Endothelial cell (in vitro differentiated cells): ENCODE results near the gene PARVB. TPM values are rescaled to one million over a fixed set of nuclear protein-coding genes. Genes with fewer than 3 reads are reported as not detected.

Source experiments
- DNase-seq: peaks from one replicate; pipeline ENCODE4 v3.0.0; 2021; ENCODE audit warnings: low spot score
- H3K27ac Mint-ChIP-seq: one replicate; pipeline ENCODE4 v1.8.0; 2021; ENCODE audit warnings: mixed read lengths, inconsistent platforms; ENCODE audit not compliant: unreplicated experiment
- H3K27me3 Mint-ChIP-seq: one replicate; pipeline ENCODE4 v1.8.0; 2021; ENCODE audit warnings: mild to moderate bottlenecking, moderate library complexity, mixed read lengths, inconsistent platforms; ENCODE audit not compliant: unreplicated experiment
- H3K36me3 Mint-ChIP-seq: one replicate; pipeline ENCODE4 v1.8.0; 2021; ENCODE audit warnings: mild to moderate bottlenecking, low read depth, mixed read lengths, inconsistent platforms; ENCODE audit not compliant: unreplicated experiment
- H3K4me1 Mint-ChIP-seq: one replicate; pipeline ENCODE4 v1.8.0; 2021; ENCODE audit warnings: mild to moderate bottlenecking, mixed read lengths, inconsistent platforms; ENCODE audit not compliant: unreplicated experiment
- H3K4me3 Mint-ChIP-seq: one replicate; pipeline ENCODE4 v1.8.0; 2021; ENCODE audit warnings: mild to moderate bottlenecking, mixed read lengths, inconsistent platforms; ENCODE audit not compliant: unreplicated experiment
- H3K9me3 Mint-ChIP-seq: one replicate; pipeline ENCODE4 v1.8.0; 2021; ENCODE audit warnings: mixed read lengths, inconsistent platforms; ENCODE audit not compliant: unreplicated experiment
- total RNA-seq: library from RNA; stranded (reverse); fragmentation: NEBNext Ultra II Directional; extraction: Animal tissue kit (Norgen Biotek cat#: 25700); gene quantifications from one replicate; pipeline ENCODE4 v1.2.1, GENCODE V29; 2021; ENCODE audit not compliant: unreplicated experiment
- TF ChIP-seq, protein P1 (sequence below): fragments of 200-600 bp; sonication (generic); IDR thresholded peaks from one replicate; pipeline ENCODE4 v1.5.0; 2021; ENCODE audit warnings: antibody characterized with exemption; ENCODE audit not compliant: unreplicated experiment

The PARVB gene
- total RNA-seq, 1 donor from 2014 or later: 105 TPM

DNA sequence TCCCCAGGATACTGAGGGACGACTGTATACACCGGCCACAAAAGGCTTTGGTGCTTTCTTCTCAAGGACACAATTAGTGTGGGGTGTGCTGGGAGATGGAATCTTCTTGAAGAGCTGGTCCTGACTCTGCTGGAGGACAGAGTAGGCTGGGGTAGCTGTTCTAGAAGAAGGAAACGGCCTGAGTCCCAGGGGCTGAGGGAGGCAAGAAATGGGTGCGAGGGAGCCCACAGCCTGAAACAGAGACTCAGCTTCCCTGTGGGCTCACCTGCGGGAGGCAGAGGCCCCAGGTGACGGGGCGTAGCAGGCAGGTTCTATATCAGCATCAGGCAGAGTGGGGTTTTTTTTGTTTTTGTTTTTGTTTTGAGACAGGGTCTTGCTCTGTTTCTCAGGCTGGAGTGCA lies 193.2 kb downstream of the PARVB start:
- Mint-ChIP-seq H3K27me3 (peaks cover 4% of the 10 kb centered on the region), H3K4me1 (no peaks in the 10 kb centered on the region), H3K27ac (no peak overlapping the region), H3K36me3 (no peaks in the 10 kb centered on the region), H3K9me3 (no peaks in the 10 kb centered on the region), H3K4me3 (no peak overlapping the region)
- TF ChIP-seq, protein P1, sequence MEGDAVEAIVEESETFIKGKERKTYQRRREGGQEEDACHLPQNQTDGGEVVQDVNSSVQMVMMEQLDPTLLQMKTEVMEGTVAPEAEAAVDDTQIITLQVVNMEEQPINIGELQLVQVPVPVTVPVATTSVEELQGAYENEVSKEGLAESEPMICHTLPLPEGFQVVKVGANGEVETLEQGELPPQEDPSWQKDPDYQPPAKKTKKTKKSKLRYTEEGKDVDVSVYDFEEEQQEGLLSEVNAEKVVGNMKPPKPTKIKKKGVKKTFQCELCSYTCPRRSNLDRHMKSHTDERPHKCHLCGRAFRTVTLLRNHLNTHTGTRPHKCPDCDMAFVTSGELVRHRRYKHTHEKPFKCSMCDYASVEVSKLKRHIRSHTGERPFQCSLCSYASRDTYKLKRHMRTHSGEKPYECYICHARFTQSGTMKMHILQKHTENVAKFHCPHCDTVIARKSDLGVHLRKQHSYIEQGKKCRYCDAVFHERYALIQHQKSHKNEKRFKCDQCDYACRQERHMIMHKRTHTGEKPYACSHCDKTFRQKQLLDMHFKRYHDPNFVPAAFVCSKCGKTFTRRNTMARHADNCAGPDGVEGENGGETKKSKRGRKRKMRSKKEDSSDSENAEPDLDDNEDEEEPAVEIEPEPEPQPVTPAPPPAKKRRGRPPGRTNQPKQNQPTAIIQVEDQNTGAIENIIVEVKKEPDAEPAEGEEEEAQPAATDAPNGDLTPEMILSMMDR: no peak
- no peak for DNase-seq

DNA sequence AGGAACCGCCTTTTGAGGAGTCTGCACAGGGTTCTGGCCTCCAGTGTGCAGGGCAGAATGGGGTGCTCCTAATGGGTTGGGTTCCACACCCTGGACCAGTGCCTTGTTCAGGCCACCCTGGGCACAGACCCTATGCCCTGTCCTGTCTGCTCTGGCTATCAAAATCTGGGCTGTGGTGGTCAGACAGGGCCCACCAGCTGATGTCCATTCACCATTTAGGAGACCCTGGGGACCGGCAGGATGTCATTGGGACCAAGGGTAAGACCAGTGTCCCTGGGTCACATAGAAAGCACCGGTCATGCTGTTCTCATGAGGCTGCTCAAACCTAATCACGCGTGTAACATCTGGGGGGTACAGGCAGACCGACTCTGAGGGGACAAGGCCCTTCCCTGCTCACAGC lies 194.0 kb downstream of the PARVB start:
- H3K36me3 Mint-ChIP-seq: no peaks in the 10 kb centered on the region
- DNase-seq: no peak
- H3K4me1 Mint-ChIP-seq: no peaks in the 10 kb centered on the region
- TF ChIP-seq, protein P1: no peak
- no peaks in the 10 kb centered on the region for H3K9me3 Mint-ChIP-seq
- no peak overlapping the region for H3K27ac Mint-ChIP-seq
- peaks cover 4% of the 10 kb centered on the region for H3K27me3 Mint-ChIP-seq
- H3K4me3 Mint-ChIP-seq: no peak overlapping the region

DNA sequence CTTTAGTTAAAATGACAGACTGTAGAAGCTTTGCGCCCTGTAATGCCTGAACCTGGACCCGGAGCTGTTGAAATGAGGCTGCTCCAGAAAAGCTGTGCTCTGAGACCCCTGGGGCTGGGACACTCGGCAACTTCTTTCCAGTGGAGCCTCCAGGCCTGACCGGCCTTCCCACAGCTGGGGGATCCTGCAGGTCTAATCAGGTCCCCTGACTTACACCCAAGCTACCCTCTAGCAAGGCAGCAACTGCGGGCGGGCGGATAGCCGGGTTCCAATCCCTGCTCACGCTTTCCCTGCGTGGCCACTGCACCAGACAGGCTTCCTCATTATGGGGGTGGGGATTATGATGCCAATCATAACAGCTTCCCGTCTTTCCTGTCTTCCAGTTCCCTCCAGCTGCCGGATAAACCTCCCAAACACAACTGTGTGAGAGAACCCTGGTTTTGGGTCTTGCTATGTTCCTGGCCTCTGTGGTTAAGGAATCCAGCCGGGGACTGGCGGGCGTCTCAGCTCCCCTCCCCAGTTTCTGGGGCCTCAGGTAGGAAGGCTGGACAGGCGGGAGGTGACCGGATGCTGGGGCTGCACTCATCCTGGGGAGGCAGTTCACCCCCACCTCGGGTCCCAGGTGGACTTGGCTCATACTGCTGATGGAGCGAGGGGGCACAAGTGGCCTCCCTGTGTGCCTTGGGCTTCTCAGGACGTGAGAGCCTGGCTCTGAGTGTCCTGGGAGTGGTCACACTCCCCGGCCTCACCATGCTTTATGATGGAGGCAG lies 195.2 kb downstream of the PARVB start:
- no peak overlapping the region for H3K4me3 Mint-ChIP-seq
- no peaks in the 10 kb centered on the region for H3K4me1 Mint-ChIP-seq
- peaks cover 8% of the 10 kb centered on the region for H3K27me3 Mint-ChIP-seq
- no peak for DNase-seq
- no peaks in the 10 kb centered on the region for H3K9me3 Mint-ChIP-seq
- no peaks in the 10 kb centered on the region for H3K36me3 Mint-ChIP-seq
- TF ChIP-seq, protein P1: no peak
- H3K27ac Mint-ChIP-seq: no peak overlapping the region

DNA sequence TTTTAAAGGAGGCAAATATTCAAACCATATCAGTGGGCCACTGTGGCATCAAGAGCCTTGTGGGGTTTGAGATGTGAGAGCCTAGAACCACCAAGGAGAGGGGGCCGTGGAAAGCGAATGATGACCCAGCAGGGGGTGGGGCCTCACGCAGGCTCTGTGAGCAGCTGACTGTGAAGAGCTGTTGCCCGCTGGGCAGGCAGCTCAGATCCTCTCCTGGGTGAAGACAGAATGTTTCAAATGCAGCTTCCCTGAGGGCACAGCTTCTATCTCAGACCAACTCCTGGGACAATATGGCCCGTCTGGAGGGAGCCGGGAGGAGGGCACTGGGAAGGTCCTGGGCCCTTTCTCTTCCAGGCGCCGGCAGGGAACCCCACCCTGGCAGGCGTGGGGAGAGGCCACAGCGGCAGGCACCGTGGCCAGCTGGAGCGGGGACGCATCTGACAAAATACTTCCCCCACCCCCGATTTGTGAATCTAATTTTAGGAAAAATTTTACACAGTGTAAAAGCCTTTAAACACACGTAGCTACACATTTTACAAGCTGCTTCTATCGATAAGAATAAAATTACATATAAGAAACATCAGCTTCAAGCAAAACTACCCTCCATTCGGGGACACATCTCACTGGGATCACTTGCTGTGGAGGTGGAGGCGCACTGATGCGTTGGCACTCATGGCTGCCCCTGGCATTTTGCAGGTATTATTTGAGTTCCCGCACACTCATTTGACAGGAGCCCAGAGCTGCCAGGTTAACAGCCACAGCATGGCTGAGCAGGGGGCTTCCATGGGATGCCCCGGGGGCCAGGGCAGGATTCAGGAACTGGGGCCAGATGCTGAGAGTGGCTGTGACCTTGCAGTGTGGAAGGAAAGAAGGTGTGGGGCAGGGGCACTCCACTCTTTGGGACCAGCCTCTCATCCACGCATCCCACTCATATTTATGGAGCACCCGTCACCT lies 196.9 kb downstream of the PARVB start:
- Mint-ChIP-seq H3K27ac (no peak overlapping the region), H3K27me3 (peaks cover 8% of the 10 kb centered on the region), H3K4me1 (no peaks in the 10 kb centered on the region), H3K36me3 (no peaks in the 10 kb centered on the region), H3K4me3 (no peak overlapping the region), H3K9me3 (no peaks in the 10 kb centered on the region)
- DNase-seq: no peak
- TF ChIP-seq, protein P1: no peak
